ENCODE measurements around the gene ZNF521.

ZNF521 gene

GRCh38 chr18:25228410-25228809 is 123.6 kb downstream of the ZNF521 start:
- TF ChIP-seq SUZ12 (IDR thresholded peaks at IDR 0.05; ENCODE audit: extremely low read depth, insufficient read depth, insufficient read length), result no peak
- TF ChIP-seq YY1 (IDR thresholded peaks at IDR 0.05; ENCODE audit: insufficient read depth, insufficient read length), result no peak
- TF ChIP-seq ZNF274 (IDR thresholded peaks at IDR 0.05; ENCODE audit: low read depth, low read length), result no peak
- Histone ChIP-seq H3K9me3 (ENCODE audit: insufficient read depth, low read length) (no peaks in the 10 kb centered on the region), H3K4me3 (ENCODE audit: insufficient read length, low read depth) (no peak overlapping the region), H3K4me1 (ENCODE audit: insufficient read depth, insufficient read length) (no peaks in the 10 kb centered on the region), H3K27me3 (ENCODE audit: insufficient read depth, insufficient read length) (no peaks in the 10 kb centered on the region), H3K9ac (ENCODE audit: insufficient read length, low read depth) (no peak overlapping the region), H3K36me3 (ENCODE audit: insufficient read depth, insufficient read length, low read length) (no peaks in the 10 kb centered on the region)
- DNase-seq (ENCODE audit: low read depth, low spot score), result no peak

DNA sequence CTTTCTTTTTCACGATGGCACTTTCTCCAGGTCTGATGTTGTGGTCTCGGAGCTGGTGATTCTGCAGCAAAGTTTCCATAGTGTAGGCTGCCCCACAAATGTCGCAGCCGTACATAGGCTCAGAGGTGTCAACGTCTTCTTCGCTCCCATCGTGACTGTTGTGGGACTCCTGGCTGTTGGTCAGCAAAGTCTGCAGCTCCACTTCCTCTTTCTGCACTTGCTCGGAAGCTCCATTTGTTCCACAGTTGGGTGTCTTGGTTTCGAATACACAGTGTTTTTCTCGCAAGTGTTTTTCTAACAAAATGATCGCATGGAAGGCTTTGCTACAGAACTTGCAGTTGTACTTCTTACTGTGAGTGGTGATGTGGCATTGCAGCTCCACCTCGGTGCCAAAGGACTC is 126.8 kb downstream of the ZNF521 start:
- H3K9ac ChIP-seq (ENCODE audit: insufficient read length, low read depth), result no peak overlapping the region
- H3K36me3 ChIP-seq (ENCODE audit: insufficient read depth, insufficient read length, low read length), result no peaks in the 10 kb centered on the region
- DNase-seq (ENCODE audit: low read depth, low spot score), result no peak
- H3K9me3 ChIP-seq (ENCODE audit: insufficient read depth, low read length), result no peaks in the 10 kb centered on the region
- H3K4me3 ChIP-seq (ENCODE audit: insufficient read length, low read depth), result no peak overlapping the region
- TF ChIP-seq YY1 (IDR thresholded peaks at IDR 0.05; ENCODE audit: insufficient read depth, insufficient read length) (no peak), ZNF274 (IDR thresholded peaks at IDR 0.05; ENCODE audit: low read depth, low read length) (no peak), SUZ12 (IDR thresholded peaks at IDR 0.05; ENCODE audit: extremely low read depth, insufficient read depth, insufficient read length) (no peak)
- H3K4me1 ChIP-seq (ENCODE audit: insufficient read depth, insufficient read length), result no peaks in the 10 kb centered on the region
- no peaks in the 10 kb centered on the region for H3K27me3 ChIP-seq (ENCODE audit: insufficient read depth, insufficient read length)

DNA sequence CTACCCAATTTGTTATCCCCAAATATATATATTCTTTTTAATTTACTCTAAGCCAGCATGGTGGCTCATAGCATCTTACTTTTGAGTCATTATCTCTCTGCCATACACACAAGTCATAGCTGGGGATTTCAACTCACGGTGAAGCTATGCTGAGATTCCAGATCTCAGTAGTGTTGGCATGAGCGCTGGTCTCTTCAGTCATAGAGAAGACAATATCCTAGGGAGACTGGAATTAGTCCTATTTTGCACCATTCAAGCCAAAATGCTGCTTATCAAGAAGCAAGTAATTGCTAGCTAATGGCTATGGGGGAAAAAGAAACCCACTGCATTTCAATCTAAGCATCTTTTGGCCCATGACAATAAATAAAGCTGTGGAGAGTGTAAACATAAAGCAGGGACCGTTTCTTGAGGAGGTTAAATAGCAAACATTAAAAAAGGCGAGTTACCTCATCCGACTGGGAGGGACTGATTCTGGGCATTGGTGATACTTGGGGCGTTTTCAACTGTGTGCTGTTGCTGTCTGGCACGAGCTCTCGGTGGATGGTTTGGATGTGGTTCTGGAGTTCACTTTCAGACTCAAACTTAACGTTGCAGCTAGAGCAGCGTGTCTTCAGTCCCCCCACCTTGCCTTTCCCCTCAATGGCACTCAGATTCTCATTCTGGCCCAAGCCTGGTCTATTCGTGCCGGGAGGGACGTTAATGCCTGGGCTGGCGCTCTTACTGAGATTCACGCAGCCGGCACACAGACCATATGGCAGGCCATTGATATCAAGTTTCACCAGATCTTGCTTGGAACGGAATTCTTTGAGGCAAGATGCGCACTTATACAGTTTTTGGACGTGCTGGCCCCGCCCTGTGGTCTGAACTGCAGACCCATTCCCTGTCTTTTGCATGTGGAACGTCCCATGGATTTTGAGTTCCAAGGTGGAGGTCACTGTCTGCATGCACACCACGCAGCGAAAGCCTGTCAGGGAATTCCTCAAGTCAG is 127.8 kb downstream of the ZNF521 start:
- H3K36me3 ChIP-seq (ENCODE audit: insufficient read depth, insufficient read length, low read length), result no peaks in the 10 kb centered on the region
- H3K9me3 ChIP-seq (ENCODE audit: insufficient read depth, low read length), result no peaks in the 10 kb centered on the region
- no peaks in the 10 kb centered on the region for H3K4me1 ChIP-seq (ENCODE audit: insufficient read depth, insufficient read length)
- H3K9ac ChIP-seq (ENCODE audit: insufficient read length, low read depth), result no peak overlapping the region
- TF ChIP-seq YY1 (IDR thresholded peaks at IDR 0.05; ENCODE audit: insufficient read depth, insufficient read length) (no peak), SUZ12 (IDR thresholded peaks at IDR 0.05; ENCODE audit: extremely low read depth, insufficient read depth, insufficient read length) (no peak), ZNF274 (IDR thresholded peaks at IDR 0.05; ENCODE audit: low read depth, low read length) (no peak)
- H3K27me3 ChIP-seq (ENCODE audit: insufficient read depth, insufficient read length), result no peaks in the 10 kb centered on the region
- DNase-seq (ENCODE audit: low read depth, low spot score), result no peak
- no peak overlapping the region for H3K4me3 ChIP-seq (ENCODE audit: insufficient read length, low read depth)

DNA sequence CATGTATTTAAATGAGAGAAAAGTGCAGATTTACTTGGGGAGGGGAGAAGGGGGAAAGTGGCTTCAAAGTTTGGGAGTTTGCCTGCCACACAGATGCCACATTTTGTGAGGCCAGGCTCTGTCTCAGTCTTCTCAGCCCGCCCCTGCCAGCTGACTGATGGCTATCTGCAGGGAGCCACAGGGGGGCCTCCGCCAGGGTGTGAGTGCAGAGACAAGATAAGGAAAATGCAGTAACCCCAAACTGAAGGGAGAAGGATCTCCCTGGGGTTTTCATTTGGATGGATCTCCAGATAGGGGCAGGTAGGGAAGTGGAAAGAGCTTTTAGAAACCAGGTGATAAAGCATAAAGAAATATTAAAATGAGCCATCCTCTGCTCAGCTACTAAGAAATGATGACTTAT is 128.8 kb downstream of the ZNF521 start:
- TF ChIP-seq SUZ12 (IDR thresholded peaks at IDR 0.05; ENCODE audit: extremely low read depth, insufficient read depth, insufficient read length) (no peak), YY1 (IDR thresholded peaks at IDR 0.05; ENCODE audit: insufficient read depth, insufficient read length) (no peak), ZNF274 (IDR thresholded peaks at IDR 0.05; ENCODE audit: low read depth, low read length) (no peak)
- Histone ChIP-seq H3K9ac (ENCODE audit: insufficient read length, low read depth) (no peak overlapping the region), H3K4me3 (ENCODE audit: insufficient read length, low read depth) (no peak overlapping the region), H3K36me3 (ENCODE audit: insufficient read depth, insufficient read length, low read length) (no peaks in the 10 kb centered on the region), H3K4me1 (ENCODE audit: insufficient read depth, insufficient read length) (no peaks in the 10 kb centered on the region), H3K9me3 (ENCODE audit: insufficient read depth, low read length) (no peaks in the 10 kb centered on the region), H3K27me3 (ENCODE audit: insufficient read depth, insufficient read length) (no peaks in the 10 kb centered on the region)
- DNase-seq (ENCODE audit: low read depth, low spot score), result no peak

GRCh38 chr18:25222648-25223047 is 129.3 kb downstream of the ZNF521 start:
- H3K9me3 ChIP-seq (ENCODE audit: insufficient read depth, low read length), result no peaks in the 10 kb centered on the region
- no peak overlapping the region for H3K9ac ChIP-seq (ENCODE audit: insufficient read length, low read depth)
- TF ChIP-seq YY1 (IDR thresholded peaks at IDR 0.05; ENCODE audit: insufficient read depth, insufficient read length) (no peak), ZNF274 (IDR thresholded peaks at IDR 0.05; ENCODE audit: low read depth, low read length) (no peak), SUZ12 (IDR thresholded peaks at IDR 0.05; ENCODE audit: extremely low read depth, insufficient read depth, insufficient read length) (no peak)
- H3K4me3 ChIP-seq (ENCODE audit: insufficient read length, low read depth), result no peak overlapping the region
- H3K36me3 ChIP-seq (ENCODE audit: insufficient read depth, insufficient read length, low read length), result no peaks in the 10 kb centered on the region
- no peaks in the 10 kb centered on the region for H3K4me1 ChIP-seq (ENCODE audit: insufficient read depth, insufficient read length)
- no peaks in the 10 kb centered on the region for H3K27me3 ChIP-seq (ENCODE audit: insufficient read depth, insufficient read length)
- DNase-seq (ENCODE audit: low read depth, low spot score), result no peak

- Histone ChIP-seq H3K9me3 (ENCODE audit: insufficient read depth, low read length) (no peaks in the 10 kb centered on the region), H3K27me3 (ENCODE audit: insufficient read depth, insufficient read length) (no peaks in the 10 kb centered on the region), H3K4me1 (ENCODE audit: insufficient read depth, insufficient read length) (no peaks in the 10 kb centered on the region), H3K9ac (ENCODE audit: insufficient read length, low read depth) (no peak overlapping the region), H3K4me3 (ENCODE audit: insufficient read length, low read depth) (no peak overlapping the region), H3K36me3 (ENCODE audit: insufficient read depth, insufficient read length, low read length) (no peaks in the 10 kb centered on the region)
- no peak for DNase-seq (ENCODE audit: low read depth, low spot score)
- no peak for TF ChIP-seq SUZ12 (IDR thresholded peaks at IDR 0.05; ENCODE audit: extremely low read depth, insufficient read depth, insufficient read length)
- TF ChIP-seq YY1 (IDR thresholded peaks at IDR 0.05; ENCODE audit: insufficient read depth, insufficient read length), result no peak
- no peak for TF ChIP-seq ZNF274 (IDR thresholded peaks at IDR 0.05; ENCODE audit: low read depth, low read length)
These were observed 141.3 kb downstream of the ZNF521 start for GRCh38 chr18:25210622-25211021.

GRCh38 chr18:25192065-25192464 is 159.9 kb downstream of the ZNF521 start:
- no peak for DNase-seq (ENCODE audit: low read depth, low spot score)
- Histone ChIP-seq H3K27me3 (ENCODE audit: insufficient read depth, insufficient read length) (no peaks in the 10 kb centered on the region), H3K9me3 (ENCODE audit: insufficient read depth, low read length) (no peaks in the 10 kb centered on the region), H3K4me1 (ENCODE audit: insufficient read depth, insufficient read length) (no peaks in the 10 kb centered on the region), H3K4me3 (ENCODE audit: insufficient read length, low read depth) (no peak overlapping the region), H3K36me3 (ENCODE audit: insufficient read depth, insufficient read length, low read length) (no peaks in the 10 kb centered on the region), H3K9ac (ENCODE audit: insufficient read length, low read depth) (no peak overlapping the region)
- no peak for TF ChIP-seq YY1 (IDR thresholded peaks at IDR 0.05; ENCODE audit: insufficient read depth, insufficient read length)
- no peak for TF ChIP-seq ZNF274 (IDR thresholded peaks at IDR 0.05; ENCODE audit: low read depth, low read length)
- TF ChIP-seq SUZ12 (IDR thresholded peaks at IDR 0.05; ENCODE audit: extremely low read depth, insufficient read depth, insufficient read length), result no peak
